GM23338 (cell line): ENCODE measurements around the gene TDP2. TPM values are rescaled to one million over a fixed set of nuclear protein-coding genes. Genes with fewer than 3 reads are reported as not detected.

ENCODE experiments used
- ATAC-seq: fragments of 200-7000 bp; cut with Tn5 transposase; 3 replicates; pipeline ENCODE4 v1.9.1; 2020
- DNase-seq: peaks from one replicate; pipeline ENCODE4 v3.0.0-alpha.2; 2015; ENCODE audit warnings: low spot score
- H2AFZ ChIP-seq: fragments of 200-600 bp; sonication (generic); 2 replicates; pipeline ENCODE4 v1.8.0; 2016; ENCODE audit warnings: antibody characterized with exemption, mild to moderate bottlenecking, moderate library complexity
- H3F3A ChIP-seq: fragments of 200-600 bp; sonication (generic); replicated peaks from 2 replicates; pipeline ENCODE4 v1.8.0; 2017; ENCODE audit warnings: antibody characterized with exemption, mixed run types, low read depth
- H3K27ac ChIP-seq: fragments of 200-600 bp; sonication (generic); 2 replicates; pipeline ENCODE4 v1.6.1; 2016; ENCODE audit warnings: low read depth
- H3K27me3 ChIP-seq: fragments of 200-600 bp; sonication (generic); 2 replicates; pipeline ENCODE4 v1.8.0; 2016; ENCODE audit warnings: mild to moderate bottlenecking, mixed run types, moderate library complexity; ENCODE audit not compliant: insufficient read depth
- H3K36me3 ChIP-seq: fragments of 200-600 bp; sonication (generic); 2 replicates; pipeline ENCODE4 v1.8.0; 2016; ENCODE audit warnings: mild to moderate bottlenecking; ENCODE audit not compliant: insufficient read depth
- H3K4me1 ChIP-seq: fragments of 200-600 bp; sonication (generic); 2 replicates; pipeline ENCODE4 v1.8.0; 2016; ENCODE audit warnings: mild to moderate bottlenecking, moderate library complexity; ENCODE audit not compliant: insufficient read depth
- H3K4me2 ChIP-seq: fragments of 200-600 bp; sonication (generic); 2 replicates; pipeline ENCODE4 v1.7.1; 2017; ENCODE audit warnings: mixed run types
- H3K4me3 ChIP-seq: fragments of 200-600 bp; sonication (generic); 2 replicates; pipeline ENCODE4 v1.6.1; 2016; ENCODE audit warnings: mixed run types
- H3K79me2 ChIP-seq: fragments of 200-600 bp; sonication (generic); replicated peaks from 2 replicates; pipeline ENCODE4 v1.8.0; 2017; ENCODE audit warnings: mild to moderate bottlenecking; ENCODE audit not compliant: insufficient read depth
- H3K9me2 ChIP-seq: fragments of 200-600 bp; sonication (generic); 2 replicates; pipeline ENCODE4 v1.8.0; 2017; ENCODE audit not compliant: insufficient read depth
- H4K20me1 ChIP-seq: fragments of 200-600 bp; sonication (generic); replicated peaks from 2 replicates; pipeline ENCODE4 v1.8.0; 2017; ENCODE audit warnings: mild to moderate bottlenecking; ENCODE audit not compliant: insufficient read depth
- H3K27ac Mint-ChIP-seq: 2 replicates; pipeline ENCODE4 v1.8.0; 2020; ENCODE audit warnings: inconsistent platforms, mild to moderate bottlenecking, moderate library complexity, mixed read lengths
- H3K27me3 Mint-ChIP-seq: 3 replicates; pipeline ENCODE4 v1.8.0; 2022; ENCODE audit warnings: low read depth, mild to moderate bottlenecking, moderate library complexity, mixed read lengths, inconsistent platforms; ENCODE audit not compliant: insufficient read depth, poor library complexity
- H3K36me3 Mint-ChIP-seq: 3 replicates; pipeline ENCODE4 v1.8.0; 2021; ENCODE audit warnings: low read depth, mild to moderate bottlenecking, inconsistent platforms, moderate library complexity, mixed read lengths
- H3K4me1 Mint-ChIP-seq: 3 replicates; pipeline ENCODE4 v1.8.0; 2020; ENCODE audit warnings: mild to moderate bottlenecking, inconsistent platforms, mixed read lengths
- H3K4me3 Mint-ChIP-seq: 3 replicates; pipeline ENCODE4 v1.8.0; 2021; ENCODE audit warnings: moderate library complexity, mild to moderate bottlenecking, inconsistent platforms, mixed read lengths
- H3K9me3 Mint-ChIP-seq: 3 replicates; pipeline ENCODE4 v1.8.0; 2020; ENCODE audit warnings: moderate library complexity, mild to moderate bottlenecking, inconsistent platforms, mixed read lengths
- CREB1 ChIP-seq: fragments of 250-450 bp; sonication (Bioruptor Pico); IDR thresholded peaks from 2 replicates; pipeline ENCODE4 v1.5.0; 2020; ENCODE audit warnings: low read depth, mild to moderate bottlenecking, moderate library complexity
- CTCF ChIP-seq, 2 experiments: fragments of 200-600 bp in 1 of 2; sonication (generic) in 1 of 2; conservative IDR thresholded peaks; 2 replicates each; pipeline versions ENCODE4 v1.5.1 to v1.6.1; 2016 to 2017; ENCODE audit warnings: antibody characterized with exemption in 2 of 2, low read depth in 2 of 2, mild to moderate bottlenecking in 2 of 2, moderate library complexity in 1 of 2
- ETS1 ChIP-seq: IDR thresholded peaks from 2 replicates; pipeline ENCODE4 v1.6.1; 2016; ENCODE audit warnings: antibody characterized with exemption
- EZH2 ChIP-seq: fragments of 200-600 bp; sonication (generic); IDR thresholded peaks from one replicate; pipeline ENCODE4 v1.8.0; 2017; ENCODE audit warnings: antibody characterized with exemption, mild to moderate bottlenecking, low read depth; ENCODE audit not compliant: unreplicated experiment
- EZH2phosphoT487 ChIP-seq: fragments of 200-600 bp; sonication (generic); IDR thresholded peaks from one replicate; pipeline ENCODE4 v1.8.1; 2018; ENCODE audit warnings: antibody characterized with exemption; ENCODE audit not compliant: unreplicated experiment
- JUNB ChIP-seq: IDR thresholded peaks from one replicate; pipeline ENCODE4 v1.6.1; 2016; ENCODE audit warnings: antibody characterized with exemption; ENCODE audit not compliant: unreplicated experiment
- NANOG ChIP-seq: IDR thresholded peaks from 2 replicates; pipeline ENCODE4 v1.6.1; 2016; ENCODE audit warnings: antibody characterized with exemption, borderline replicate concordance
- POLR2AphosphoS5 ChIP-seq: IDR thresholded peaks from 2 replicates; pipeline ENCODE4 v1.6.1; 2016; ENCODE audit warnings: antibody characterized with exemption, low read depth
- REST ChIP-seq: IDR thresholded peaks from one replicate; pipeline ENCODE4 v1.6.1; 2018; ENCODE audit warnings: antibody characterized with exemption; ENCODE audit not compliant: unreplicated experiment
- STAT1 ChIP-seq: IDR thresholded peaks from one replicate; pipeline ENCODE4 v1.6.1; 2016; ENCODE audit warnings: antibody characterized with exemption; ENCODE audit not compliant: unreplicated experiment
- ZNF114 ChIP-seq: fragments of 250-450 bp; sonication (Bioruptor Pico); IDR thresholded peaks from 2 replicates; pipeline ENCODE4 v1.5.0; 2020; ENCODE audit warnings: mild to moderate bottlenecking, moderate library complexity
- ZNF331 ChIP-seq: fragments of 250-450 bp; sonication (Bioruptor Pico); IDR thresholded peaks from 2 replicates; pipeline ENCODE4 v1.5.0; 2020; ENCODE audit warnings: low read depth, mild to moderate bottlenecking, moderate library complexity
- ZNF462 ChIP-seq: fragments of 250-450 bp; sonication (Bioruptor Pico); IDR thresholded peaks from 2 replicates; pipeline ENCODE4 v1.5.0; 2020; ENCODE audit warnings: mild to moderate bottlenecking, moderate library complexity
- polyA plus RNA-seq: library from polyadenylated mRNA; unstranded; fragments of >200 nt; fragmentation: Nextera tagmentation; extraction: Ambion mirVana; gene quantifications from 2 replicates; pipeline ENCODE4 v1.2.1, GENCODE V29; 2016
- total RNA-seq: library from RNA; depleted of rRNA; stranded (reverse); fragments of >200 nt; shearing (Covaris generic); gene quantifications from 2 replicates; pipeline ENCODE4 v1.2.3, GENCODE V29; 2014

The TDP2 gene
- total and polyA plus RNA-seq, 2 experiments from 2014 or later: 46.8 to 47.8 TPM

- Mint-ChIP-seq H3K36me3 (no peaks in the 10 kb centered on the region), H3K4me3 (no peak overlapping the region), H3K27me3 (no peaks in the 10 kb centered on the region), H3K27ac (no peak overlapping the region), H3K9me3 (no peaks in the 10 kb centered on the region; the same call in 2 of the 3 replicates), H3K4me1 (peaks cover 25% of the 10 kb centered on the region)
- no peaks in the 10 kb centered on the region for H3K27me3 ChIP-seq
- no peak overlapping the region for H3K4me3 ChIP-seq
- no peak overlapping the region for H3K4me2 ChIP-seq
- no peak for DNase-seq
- H3K27ac ChIP-seq: no peak overlapping the region
- no peaks in the 10 kb centered on the region for H3K36me3 ChIP-seq
- no peaks in the 10 kb centered on the region for H4K20me1 ChIP-seq
- H3F3A ChIP-seq: no peaks in the 10 kb centered on the region
- H3K79me2 ChIP-seq: no peaks in the 10 kb centered on the region
- no peak overlapping the region for H2AFZ ChIP-seq
- ATAC-seq: no peak
- H3K4me1 ChIP-seq: peaks cover 9% of the 10 kb centered on the region
- no peak for TF ChIP-seq POLR2AphosphoS5
- no peak for TF ChIP-seq JUNB
- TF ChIP-seq ZNF114 (CRISPR knock-in tag): no peak
- TF ChIP-seq STAT1: no peak
- no peak for TF ChIP-seq NANOG
- no peak for TF ChIP-seq EZH2
- TF ChIP-seq REST: no peak
- no peak for TF ChIP-seq ETS1
- no peak for TF ChIP-seq CREB1 (CRISPR knock-in tag)
- TF ChIP-seq ZNF462 (CRISPR knock-in tag): no peak
- no peak for TF ChIP-seq CTCF (conservative IDR thresholded peaks at IDR 0.05; ENCODE audit: low read depth in 2 of 2)
- TF ChIP-seq ZNF331: no peak
- TF ChIP-seq EZH2phosphoT487: no peak
- H3K9me2 ChIP-seq: no peaks in the 10 kb centered on the region; the same call in 1 of the 2 replicates
These were observed 52.1 kb downstream of the TDP2 start for GRCh38 chr6:24614648-24615047.
